Ovary (tissue), 9 donors: ENCODE results near the gene RUNX2. TPM values are rescaled to one million over a fixed set of nuclear protein-coding genes. Genes with fewer than 3 reads are reported as not detected.

ENCODE experiments used
- DNase-seq, 5 donors: peaks; one replicate each; pipeline ENCODE4 v3.0.0-alpha.2; 2019 to 2020
- H3K27ac ChIP-seq, 2 donors: fragments of 200-600 bp; one replicate each; pipeline versions ENCODE4 v1.5.1 to v1.8.0; 2019 to 2022
- H3K27me3 ChIP-seq: fragments of 200-600 bp; one replicate; pipeline ENCODE4 v1.8.0; 2022
- H3K36me3 ChIP-seq: fragments of 200-600 bp; sonication (generic); one replicate; pipeline ENCODE4 v1.5.1; 2019
- H3K4me1 ChIP-seq: one replicate; pipeline ENCODE4 v1.8.1; 2013; ENCODE audit warnings: mild to moderate bottlenecking, moderate library complexity; ENCODE audit not compliant: insufficient read depth
- H3K4me3 ChIP-seq: fragments of 200-600 bp; sonication (generic); one replicate; pipeline ENCODE4 v1.5.1; 2017
- H3K9me3 ChIP-seq, 2 donors: fragments of 200-600 bp in 1 of 2; sonication (generic) in 1 of 2; one replicate each; pipeline versions ENCODE4 v1.5.1 to v1.8.1; 2013 to 2019; ENCODE audit warnings: mild to moderate bottlenecking in 1 of 2, moderate library complexity in 1 of 2
- CTCF ChIP-seq, 3 donors: fragments of 450-650 bp in 2 of 3; fragments of 200-600 bp in 1 of 3; IDR thresholded peaks; one replicate each; pipeline versions ENCODE4 v1.5.1 to v1.8.0; 2016 to 2022; ENCODE audit warnings: antibody characterized with exemption in 3 of 3, mild to moderate bottlenecking in 1 of 3
- EP300 ChIP-seq: sonication (generic); formaldehyde crosslinking; IDR thresholded peaks from one replicate; pipeline ENCODE4 v1.6.1; 2017; ENCODE audit warnings: antibody characterized with exemption
- POLR2A ChIP-seq: fragments of 450-650 bp; IDR thresholded peaks from one replicate; pipeline ENCODE4 v1.6.1; 2017; ENCODE audit warnings: antibody characterized with exemption, mild to moderate bottlenecking, moderate library complexity
- WGBS, 3 donors: extraction: QIAGEN DNeasy Blood & Tissue Kit in 1 of 3; methylation state at CpG; one replicate each; pipeline versions ENCODE4 v1.1.5 to v1.1.7; 2013 to 2017; 5-methylcytosine and 5-hydroxymethylcytosine counted together
- intact Hi-C, 4 donors: fragments of 100-400 bp; cut with DNase I; formaldehyde crosslinking; loops; one replicate each; pipeline versions ENCODE4 v1.11.0 to v1.15.1; 2022 to 2023
- polyA plus RNA-seq, 2 donors: library from polyadenylated mRNA; stranded (reverse); fragments of 200-250 nt in 1 of 2; fragments of 350-450 nt in 1 of 2; fragmentation: Illumina TruSeq in 1 of 2; extraction: RNeasy Lipid Tissue Mini Kit (QIAGEN cat#74804) in 1 of 2; gene quantifications; one replicate each; pipeline ENCODE4 v1.2.3, GENCODE V29; 2013 to 2014
- total RNA-seq, 7 donors: library from RNA; depleted of rRNA in 2 of 7; stranded (reverse); fragments of >200 nt in 2 of 7; fragmentation: NEBNext Ultra II Directional in 3 of 7; extraction: Animal tissue kit (Norgen Biotek cat#: 25700) in 3 of 7; gene quantifications; one replicate each; pipeline versions ENCODE4 v1.1.0 to v1.2.4, GENCODE V29; 2016 to 2023
- donor health status: DM: no; HTN: no; CAD: no; lungs with moderate emphysema.
- donor health status: DM: no; HTN: no; CAD: no.
- donor health status: Bipolar disorder and iron deficiency.
- donor health status: DM: yes; HTN: yes; CAD: no.
- donor health status: DM: no; HTN: no; CAD: no.
- donor health status: DM: yes; HTN: yes; CAD: no.

RUNX2 gene
- total and polyA plus RNA-seq, 9 donors, result 1.1 to 25.2 (median 3.3) TPM

GRCh38 chr6:45344900-45345299, 16.8 kb downstream of the RUNX2 start:
- Histone ChIP-seq H3K4me1 (no peaks in the 10 kb centered on the region), H3K4me3 (no peak overlapping the region), H3K36me3 (no peaks in the 10 kb centered on the region), H3K9me3 (no peaks in the 10 kb centered on the region), H3K27me3 (no peaks in the 10 kb centered on the region), H3K27ac (no peak overlapping the region)
- TF ChIP-seq POLR2A (no peak), EP300 (no peak), CTCF (IDR thresholded peaks at IDR 0.05) (no peak)
- intact Hi-C loops, result no loop called here
- WGBS, 3 donors, result 80 to 85% (median 85%) methylated on average over 2 of the region's 2 CpGs
- DNase-seq, result no peak

GRCh38 chr6:45350186-45350710, 22.1 kb downstream of the RUNX2 start:
- no peak overlapping the region for H3K4me3 ChIP-seq
- H3K27me3 ChIP-seq, result no peaks in the 10 kb centered on the region
- no peak for DNase-seq
- intact Hi-C loops, result no loop called here
- no peak overlapping the region for H3K27ac ChIP-seq
- no peaks in the 10 kb centered on the region for H3K36me3 ChIP-seq
- H3K9me3 ChIP-seq, result no peaks in the 10 kb centered on the region
- no peaks in the 10 kb centered on the region for H3K4me1 ChIP-seq
- TF ChIP-seq CTCF (IDR thresholded peaks at IDR 0.05) (no peak), POLR2A (no peak), EP300 (no peak)

- H3K36me3 ChIP-seq, result no peaks in the 10 kb centered on the region
- no peak overlapping the region for H3K4me3 ChIP-seq
- WGBS, 3 donors, result 94 to 98% (median 97%) methylated on average over 3 of the region's 3 CpGs
- no peaks in the 10 kb centered on the region for H3K4me1 ChIP-seq
- TF ChIP-seq EP300, result no peak
- intact Hi-C loops, result no loop called here
- no peak for DNase-seq
- no peaks in the 10 kb centered on the region for H3K27me3 ChIP-seq
- H3K9me3 ChIP-seq, result no peaks in the 10 kb centered on the region
- no peak overlapping the region for H3K27ac ChIP-seq
Observed at GRCh38 chr6:45351076-45351475, 22.9 kb downstream of the RUNX2 start.

GRCh38 chr6:45351667-45352066, 23.5 kb downstream of the RUNX2 start:
- intact Hi-C loops, result no loop called here
- H3K4me1 ChIP-seq, result no peaks in the 10 kb centered on the region
- H3K27ac ChIP-seq, result no peak overlapping the region
- DNase-seq, result no peak
- H3K36me3 ChIP-seq, result no peaks in the 10 kb centered on the region
- no peak overlapping the region for H3K4me3 ChIP-seq
- WGBS, 3 donors, result 93 to 98% (median 97%) methylated on average over 1 of the region's 1 CpG
- H3K27me3 ChIP-seq, result no peaks in the 10 kb centered on the region
- TF ChIP-seq POLR2A (no peak), EP300 (no peak), CTCF (IDR thresholded peaks at IDR 0.05) (no peak)
- H3K9me3 ChIP-seq, result no peaks in the 10 kb centered on the region

GRCh38 chr6:45353654-45354053, 25.5 kb downstream of the RUNX2 start:
- TF ChIP-seq CTCF (IDR thresholded peaks at IDR 0.05) (no peak), EP300 (no peak), POLR2A (no peak)
- 94 to 98% (median 97%) methylated on average over 2 of the region's 2 CpGs for WGBS, 3 donors
- Histone ChIP-seq H3K27me3 (no peaks in the 10 kb centered on the region), H3K4me3 (no peak overlapping the region), H3K4me1 (no peaks in the 10 kb centered on the region), H3K36me3 (no peaks in the 10 kb centered on the region), H3K9me3 (no peaks in the 10 kb centered on the region), H3K27ac (no peak overlapping the region)
- intact Hi-C loops, result no loop called here
- DNase-seq, result no peak
